ENCODE measurements around the gene GALNT10.

GRCh38 chr5:154364771-154365170, 174.2 kb downstream of the GALNT10 start:
- TF ChIP-seq CTCF (IDR thresholded peaks at IDR 0.05) (no peak), POLR2A (IDR thresholded peaks at IDR 0.05; ENCODE audit: low read depth) (no peak), POLR2AphosphoS5 (IDR thresholded peaks at IDR 0.05) (no peak), EP300 (IDR thresholded peaks at IDR 0.05) (no peak)

Data from esophagus muscularis mucosa (tissue), 4 donors.